GM10266 (cell line): ENCODE measurements around the gene RABGGTB.

ENCODE experiments used
- DNase-seq: peaks from one replicate; pipeline ENCODE4 v3.0.0; 2012; ENCODE audit errors: extremely low spot score
- CTCF ChIP-seq: IDR thresholded peaks from 2 replicates; pipeline ENCODE4 v1.5.1; 2012; ENCODE audit warnings: mild to moderate bottlenecking, low read depth; ENCODE audit not compliant: control insufficient read depth, insufficient read depth; ENCODE audit errors: missing control alignments

RABGGTB gene

DNA sequence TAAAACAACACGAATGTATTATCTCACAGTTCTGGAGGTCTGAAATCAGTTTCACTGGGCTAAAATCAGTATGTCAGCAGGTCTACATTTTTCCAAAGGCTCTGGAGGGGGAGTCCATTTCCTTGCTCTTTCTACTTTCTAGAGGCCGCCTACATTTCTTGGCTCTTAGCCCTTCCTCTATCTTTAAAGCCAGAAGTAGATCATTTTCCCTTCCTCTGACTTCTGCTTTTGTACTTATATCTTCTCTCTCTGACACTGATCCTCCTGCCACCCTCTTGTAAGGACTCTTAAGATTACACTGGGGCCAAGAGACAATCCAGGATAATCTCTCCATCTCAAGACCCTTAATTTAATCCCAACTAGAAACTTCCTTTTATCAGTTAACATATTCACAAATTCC is 52.0 kb downstream of the RABGGTB start:
- no peak for TF ChIP-seq CTCF
- no peak for DNase-seq

DNA sequence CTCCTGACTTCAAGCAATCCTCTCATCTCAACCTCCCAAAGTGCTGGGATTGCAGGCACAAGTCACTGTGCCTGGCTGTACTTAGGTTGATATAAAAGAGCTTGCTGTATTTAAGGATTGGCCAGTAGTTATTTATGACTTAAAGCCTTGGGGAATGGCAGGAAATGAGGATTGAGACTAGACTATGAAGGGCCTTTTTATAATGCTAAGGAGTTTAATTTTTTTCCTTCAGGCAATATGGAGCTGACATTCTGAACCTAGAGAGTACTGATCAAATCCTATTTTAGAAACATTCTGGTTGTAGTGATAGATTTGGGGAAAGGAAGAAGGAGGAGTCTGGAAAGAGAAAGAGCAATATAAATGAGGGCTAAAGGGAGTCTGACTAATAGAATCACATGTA is 55.4 kb downstream of the RABGGTB start:
- TF ChIP-seq CTCF = no peak
- DNase-seq = no peak
